Measurements from ENCODE around the gene TNRC6A.
"Not testable (repeated sequence)": the region's sequence is repeated elsewhere in the genome, so short reads cannot be mapped to it uniquely, and the experiment has no call there.

The TNRC6A gene

DNA sequence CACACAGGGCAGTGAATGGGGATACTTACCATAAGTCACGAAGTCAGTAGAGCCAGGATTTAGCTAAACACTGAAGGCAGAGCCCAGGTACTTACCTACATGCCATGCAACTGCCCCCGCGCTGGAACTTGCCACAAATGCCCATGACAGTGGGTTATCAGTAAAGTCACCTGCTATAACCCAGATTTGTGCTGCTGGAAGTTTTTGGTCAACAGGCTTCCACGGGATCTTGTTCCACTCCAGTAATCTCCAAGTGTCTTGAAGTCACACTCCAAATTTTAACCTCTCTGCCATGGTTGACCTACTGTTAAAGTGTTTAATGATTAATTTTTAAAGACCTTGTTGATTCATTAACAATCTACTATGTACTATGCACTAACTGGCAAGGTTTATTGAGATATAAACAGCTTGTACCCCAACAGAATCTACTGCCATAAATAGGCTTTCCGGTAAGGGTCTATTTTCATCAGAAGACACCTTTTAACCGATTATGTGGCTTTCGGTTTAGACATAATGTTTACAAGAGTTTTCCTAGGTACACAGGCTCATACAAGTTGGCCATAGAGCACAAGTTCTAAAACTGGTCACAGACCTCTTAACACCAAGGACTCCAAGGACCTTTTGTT is 110.0 kb downstream of the TNRC6A start:
- TF ChIP-seq, protein P1, sequence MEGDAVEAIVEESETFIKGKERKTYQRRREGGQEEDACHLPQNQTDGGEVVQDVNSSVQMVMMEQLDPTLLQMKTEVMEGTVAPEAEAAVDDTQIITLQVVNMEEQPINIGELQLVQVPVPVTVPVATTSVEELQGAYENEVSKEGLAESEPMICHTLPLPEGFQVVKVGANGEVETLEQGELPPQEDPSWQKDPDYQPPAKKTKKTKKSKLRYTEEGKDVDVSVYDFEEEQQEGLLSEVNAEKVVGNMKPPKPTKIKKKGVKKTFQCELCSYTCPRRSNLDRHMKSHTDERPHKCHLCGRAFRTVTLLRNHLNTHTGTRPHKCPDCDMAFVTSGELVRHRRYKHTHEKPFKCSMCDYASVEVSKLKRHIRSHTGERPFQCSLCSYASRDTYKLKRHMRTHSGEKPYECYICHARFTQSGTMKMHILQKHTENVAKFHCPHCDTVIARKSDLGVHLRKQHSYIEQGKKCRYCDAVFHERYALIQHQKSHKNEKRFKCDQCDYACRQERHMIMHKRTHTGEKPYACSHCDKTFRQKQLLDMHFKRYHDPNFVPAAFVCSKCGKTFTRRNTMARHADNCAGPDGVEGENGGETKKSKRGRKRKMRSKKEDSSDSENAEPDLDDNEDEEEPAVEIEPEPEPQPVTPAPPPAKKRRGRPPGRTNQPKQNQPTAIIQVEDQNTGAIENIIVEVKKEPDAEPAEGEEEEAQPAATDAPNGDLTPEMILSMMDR (IDR thresholded peaks at IDR 0.05; ENCODE audit: borderline replicate concordance, insufficient read depth, low read depth, low read length) = no peak
- H3K4me3 ChIP-seq (ENCODE audit: low read depth, low read length) = no peak overlapping the region

DNA sequence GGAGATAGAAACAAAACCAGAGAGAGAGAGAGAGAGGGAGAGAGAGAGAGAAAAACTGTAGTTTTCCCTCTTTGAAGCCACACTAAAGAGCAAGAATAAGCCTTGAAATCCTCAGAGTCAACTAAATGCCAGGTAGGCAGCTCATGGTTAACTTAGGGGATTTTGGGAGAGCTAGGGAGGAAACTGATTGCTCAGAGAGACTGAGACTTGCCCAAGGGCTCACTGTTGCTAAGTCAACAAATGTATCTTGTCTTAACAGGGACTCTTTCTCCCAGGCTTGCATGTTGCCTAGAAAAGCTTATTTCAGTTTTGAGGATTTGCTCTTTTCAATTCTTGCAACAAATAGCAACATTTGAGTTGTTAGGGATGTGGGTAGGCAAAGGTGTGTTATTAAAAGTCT is 111.8 kb downstream of the TNRC6A start:
- no peak overlapping the region for H3K4me3 ChIP-seq (ENCODE audit: low read depth, low read length)
- TF ChIP-seq, protein P1 (IDR thresholded peaks at IDR 0.05; ENCODE audit: borderline replicate concordance, insufficient read depth, low read depth, low read length) = no peak

DNA sequence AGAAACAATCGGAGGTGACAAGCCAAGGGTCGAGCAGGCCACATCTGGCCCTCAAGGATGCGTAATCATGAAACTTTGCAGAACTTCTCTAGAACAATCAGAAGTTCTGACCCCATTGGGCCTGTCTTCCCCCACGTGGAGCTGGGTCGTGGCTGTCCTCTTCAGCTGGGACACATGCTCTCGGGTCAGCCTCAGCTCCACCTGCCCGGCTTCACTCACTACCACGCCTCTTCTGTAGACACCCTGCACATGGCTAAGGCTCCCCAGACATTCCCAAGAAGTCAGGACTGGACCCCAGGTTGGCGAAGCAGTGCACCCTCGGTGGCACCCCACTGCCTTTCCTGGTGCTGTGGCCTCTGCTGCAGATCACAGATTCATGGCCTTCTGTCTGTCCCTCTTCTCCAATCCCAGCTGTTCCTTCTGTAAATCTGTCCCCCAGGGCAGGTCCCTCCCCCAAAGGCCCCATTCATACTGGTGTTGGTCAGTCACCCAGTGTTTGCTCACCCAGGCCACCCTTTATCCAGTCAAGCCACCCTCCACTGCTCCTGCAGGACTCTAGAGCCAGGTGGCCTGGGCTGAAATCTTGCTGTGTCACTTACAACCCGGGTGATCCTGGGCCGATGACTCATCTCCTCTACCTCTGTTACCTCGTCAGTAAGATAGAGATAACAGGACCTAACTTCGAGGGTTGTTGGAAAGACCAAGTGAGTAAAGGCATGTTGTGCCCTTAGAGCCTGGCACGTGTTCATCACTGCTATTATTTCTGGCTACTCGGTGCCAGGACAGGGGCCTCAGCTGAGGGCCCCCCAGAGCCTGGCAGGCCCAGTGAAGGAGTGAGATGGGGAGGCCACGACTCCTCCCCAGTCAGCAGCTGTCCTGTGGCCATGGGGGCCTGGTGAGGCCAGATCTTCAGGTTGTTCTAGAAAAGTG is 114.9 kb downstream of the TNRC6A start:
- no peak overlapping the region for H3K4me3 ChIP-seq (ENCODE audit: low read depth, low read length)
- TF ChIP-seq, protein P1 (IDR thresholded peaks at IDR 0.05; ENCODE audit: borderline replicate concordance, insufficient read depth, low read depth, low read length) = no peak

DNA sequence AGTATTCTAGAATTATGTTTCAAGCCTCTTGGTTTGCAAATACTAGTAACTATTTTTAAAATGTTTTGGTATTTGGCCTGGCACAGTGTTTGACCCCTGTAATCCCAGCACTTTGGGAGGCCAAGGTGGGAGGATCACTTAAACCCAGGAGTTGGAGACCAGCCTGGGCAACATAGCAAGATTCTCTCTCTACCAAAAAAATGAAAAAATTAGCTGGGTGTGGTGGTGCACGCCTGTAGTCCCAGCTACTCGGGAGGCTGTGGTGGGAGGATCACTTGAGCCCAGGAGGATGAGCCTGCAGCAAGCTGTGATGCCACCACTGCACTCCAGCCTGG is 115.5 kb downstream of the TNRC6A start:
- not testable (repeated sequence) for H3K4me3 ChIP-seq (ENCODE audit: low read depth, low read length)

DNA sequence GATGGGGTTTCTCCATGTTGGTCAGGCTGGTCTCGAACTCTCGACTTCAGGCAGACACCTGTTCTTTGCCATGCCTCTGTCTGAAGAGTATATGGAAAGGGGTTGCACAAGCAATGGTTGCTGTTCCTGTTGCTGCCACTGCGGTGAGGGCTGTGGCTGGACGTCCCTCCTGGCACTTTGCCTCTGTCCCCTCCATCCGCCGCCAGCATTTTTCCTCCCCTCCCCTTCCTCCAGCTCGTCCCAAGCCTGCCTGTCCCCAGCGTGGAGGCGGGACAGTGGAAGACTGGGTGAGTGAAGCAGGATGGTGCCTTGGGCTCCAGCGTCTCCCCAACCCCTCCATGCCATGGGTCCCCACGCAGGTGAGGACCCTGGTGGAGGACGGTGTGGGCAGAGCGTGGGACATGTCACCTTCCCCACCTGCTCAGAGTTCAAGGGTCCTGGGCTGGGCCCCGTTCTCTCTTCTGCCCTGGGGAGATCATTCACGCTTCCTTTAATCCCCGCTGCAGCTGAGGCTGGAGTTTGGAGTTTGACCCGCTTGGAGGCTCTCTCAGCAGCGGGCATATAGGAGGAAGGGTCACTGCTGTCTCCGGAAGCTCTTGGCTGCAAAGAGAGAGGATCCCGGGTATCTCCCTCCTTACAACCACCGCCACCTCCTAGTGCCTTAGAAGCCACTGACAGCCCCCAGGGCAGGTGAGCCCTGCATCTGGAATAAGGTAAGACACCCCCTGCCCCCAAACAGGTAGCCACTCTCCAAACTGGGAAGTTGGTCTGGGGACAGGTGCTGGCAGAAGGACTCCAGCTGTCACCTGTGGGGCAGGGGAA is 116.5 kb downstream of the TNRC6A start, which contains the start of gene SLC5A11:
SLC5A11 (plus strand) TSS at position 238 of the 822 bp plus-strand sequence. CDS start 12,681 bp downstream, outside the sequence.
- H3K4me3 ChIP-seq (ENCODE audit: low read depth, low read length) = no peak within 1 kb of the TSS
- TF ChIP-seq, protein P1 (IDR thresholded peaks at IDR 0.05; ENCODE audit: borderline replicate concordance, insufficient read depth, low read depth, low read length) = no peak

DNA sequence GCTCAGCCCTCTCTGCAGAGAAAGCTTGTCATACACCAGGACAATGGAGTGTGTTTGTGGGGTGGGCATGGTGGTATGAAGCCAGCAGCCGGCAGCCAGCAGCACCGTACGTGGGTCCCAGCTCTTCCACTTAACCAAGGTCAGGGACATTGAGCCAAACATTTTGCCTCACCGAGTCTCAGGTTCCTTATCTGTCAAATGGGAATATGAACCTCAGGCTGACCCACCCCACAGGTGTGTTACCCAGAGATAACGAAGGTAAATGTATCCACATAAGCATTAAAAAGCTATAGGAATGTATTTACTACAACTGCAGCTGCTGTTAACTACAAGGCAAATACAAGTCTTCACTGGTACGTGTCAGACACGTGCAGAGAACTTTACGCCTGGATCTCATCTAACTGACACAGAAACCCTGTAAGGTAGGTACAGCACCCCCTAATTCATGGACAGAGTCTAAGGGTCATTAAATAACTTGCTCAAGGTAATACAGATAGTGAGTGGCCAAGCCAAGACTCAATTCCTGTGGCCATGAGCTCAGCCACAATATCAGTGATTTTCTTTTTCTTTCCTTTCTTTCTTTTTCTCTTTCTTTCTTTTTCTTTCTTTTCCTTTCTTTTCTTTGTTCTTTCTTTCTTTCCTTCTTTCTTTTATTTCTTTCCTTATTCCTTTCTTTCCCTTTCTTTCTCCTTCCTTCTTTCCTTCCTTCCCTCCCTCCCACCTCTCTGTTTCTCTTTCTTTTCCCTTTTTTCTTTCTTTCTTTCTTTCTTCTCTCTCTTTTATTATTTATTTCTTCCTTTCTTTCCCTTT is 117.3 kb downstream of the TNRC6A start:
- TF ChIP-seq, protein P1 (IDR thresholded peaks at IDR 0.05; ENCODE audit: borderline replicate concordance, insufficient read depth, low read depth, low read length) = no peak
- H3K4me3 ChIP-seq (ENCODE audit: low read depth, low read length) = no peak overlapping the region

DNA sequence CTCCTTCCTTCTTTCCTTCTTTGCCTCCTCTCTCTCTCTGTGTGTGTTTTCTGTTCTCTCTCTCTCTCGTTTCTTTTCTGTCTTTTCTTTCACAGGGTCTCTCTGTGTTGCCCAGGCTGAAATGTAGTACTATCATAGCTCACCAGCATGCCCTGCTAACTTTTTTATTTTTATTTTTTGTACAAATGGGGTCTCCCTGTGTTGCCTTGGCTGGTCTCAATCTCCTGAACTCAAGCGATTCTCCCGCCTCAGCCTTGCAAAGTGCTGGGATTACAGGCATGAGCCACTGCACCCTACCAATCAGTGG is 117.9 kb downstream of the TNRC6A start:
- H3K4me3 ChIP-seq (ENCODE audit: low read depth, low read length) = no peak overlapping the region
- TF ChIP-seq, protein P1 (IDR thresholded peaks at IDR 0.05; ENCODE audit: borderline replicate concordance, insufficient read depth, low read depth, low read length) = no peak
